Liver (tissue), 3 donors: ENCODE measurements around the gene CARMIL1.
"Not testable (repeated sequence)": the region's sequence is repeated elsewhere in the genome, so short reads cannot be mapped to it uniquely, and the experiment has no call there.

Experiments
- EGR1 ChIP-seq, 2 donors: IDR thresholded peaks; 2 replicates each; pipeline ENCODE4 v1.6.1; 2016 to 2018; ENCODE audit warnings: antibody characterized with exemption in 2 of 2, low read depth in 2 of 2
- FOXA1 ChIP-seq: IDR thresholded peaks from 2 replicates; pipeline ENCODE4 v1.6.1; 2016; ENCODE audit warnings: antibody characterized with exemption
- GABPA ChIP-seq, 2 donors: IDR thresholded peaks in 1 of 2; conservative IDR thresholded peaks in 1 of 2; 2 replicates each; pipeline ENCODE4 v1.6.1; 2016; ENCODE audit warnings: antibody characterized with exemption in 2 of 2, mild to moderate bottlenecking in 1 of 2, moderate library complexity in 1 of 2
- HNF4A ChIP-seq, 2 donors: conservative IDR thresholded peaks; 2 replicates each; pipeline ENCODE4 v1.6.1; 2016; ENCODE audit warnings: antibody characterized with exemption in 2 of 2, mild to moderate bottlenecking in 2 of 2
- JUND ChIP-seq, 2 donors: IDR thresholded peaks; 2 replicates each; pipeline ENCODE4 v1.6.1; 2016; ENCODE audit warnings: antibody characterized with exemption in 2 of 2
- RAD21 ChIP-seq, 2 donors: IDR thresholded peaks; 2 replicates each; pipeline ENCODE4 v1.6.1; 2016; ENCODE audit warnings: antibody characterized with exemption in 2 of 2, mild to moderate bottlenecking in 2 of 2
- RXRA ChIP-seq, 2 donors: IDR thresholded peaks; 2 replicates each; pipeline ENCODE4 v1.6.1; 2017 to 2018; ENCODE audit warnings: antibody characterized with exemption in 2 of 2, mild to moderate bottlenecking in 1 of 2
- SP1 ChIP-seq: IDR thresholded peaks from 2 replicates; pipeline ENCODE4 v1.6.1; 2018; ENCODE audit warnings: antibody characterized with exemption, mild to moderate bottlenecking
- TAF1 ChIP-seq: conservative IDR thresholded peaks from 2 replicates; pipeline ENCODE4 v1.6.1; 2016; ENCODE audit warnings: antibody characterized with exemption, mild to moderate bottlenecking
- YY1 ChIP-seq: IDR thresholded peaks from 2 replicates; pipeline ENCODE4 v1.6.1; 2016; ENCODE audit warnings: antibody characterized with exemption, mild to moderate bottlenecking
- TF ChIP-seq, protein P1 (sequence below): fragments of 150-350 bp; IDR thresholded peaks from 2 replicates; pipeline ENCODE4 v1.5.1; 2017; ENCODE audit warnings: improper control_type of control experiment, low read depth, low read length; ENCODE audit not compliant: missing input control
- TF ChIP-seq, protein P2 (sequence below): IDR thresholded peaks from 2 replicates; pipeline ENCODE4 v1.6.1; 2016; ENCODE audit warnings: antibody characterized with exemption
- TF ChIP-seq, protein P3 (sequence below): IDR thresholded peaks from 2 replicates; pipeline ENCODE4 v1.6.1; 2016; ENCODE audit warnings: antibody characterized with exemption
- TF ChIP-seq, protein P4 (sequence below): IDR thresholded peaks from 2 replicates; pipeline ENCODE4 v1.6.1; 2016; ENCODE audit warnings: antibody characterized with exemption
- donor health status: healthy.
- donor health status: healthy.

DNA sequence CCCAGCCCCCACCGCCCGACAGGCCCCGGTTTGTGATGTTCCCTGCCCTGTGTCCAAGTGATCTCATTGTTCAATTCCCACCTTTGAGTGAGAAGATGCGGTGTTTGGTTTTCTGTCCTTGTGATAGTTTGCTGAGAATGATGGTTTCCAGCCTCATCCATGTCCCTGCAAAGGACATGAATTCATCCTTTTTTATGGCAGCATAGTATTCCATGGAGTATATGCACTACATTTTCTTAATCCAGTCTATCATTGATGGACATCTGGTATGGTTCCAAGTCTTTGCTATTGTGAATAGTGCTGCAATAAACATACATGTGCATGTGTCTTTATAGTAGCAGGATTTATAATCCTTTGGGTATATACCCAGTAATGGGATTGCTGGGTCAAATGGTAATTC is 165.3 kb downstream of the CARMIL1 start:
- TF ChIP-seq, protein P1, sequence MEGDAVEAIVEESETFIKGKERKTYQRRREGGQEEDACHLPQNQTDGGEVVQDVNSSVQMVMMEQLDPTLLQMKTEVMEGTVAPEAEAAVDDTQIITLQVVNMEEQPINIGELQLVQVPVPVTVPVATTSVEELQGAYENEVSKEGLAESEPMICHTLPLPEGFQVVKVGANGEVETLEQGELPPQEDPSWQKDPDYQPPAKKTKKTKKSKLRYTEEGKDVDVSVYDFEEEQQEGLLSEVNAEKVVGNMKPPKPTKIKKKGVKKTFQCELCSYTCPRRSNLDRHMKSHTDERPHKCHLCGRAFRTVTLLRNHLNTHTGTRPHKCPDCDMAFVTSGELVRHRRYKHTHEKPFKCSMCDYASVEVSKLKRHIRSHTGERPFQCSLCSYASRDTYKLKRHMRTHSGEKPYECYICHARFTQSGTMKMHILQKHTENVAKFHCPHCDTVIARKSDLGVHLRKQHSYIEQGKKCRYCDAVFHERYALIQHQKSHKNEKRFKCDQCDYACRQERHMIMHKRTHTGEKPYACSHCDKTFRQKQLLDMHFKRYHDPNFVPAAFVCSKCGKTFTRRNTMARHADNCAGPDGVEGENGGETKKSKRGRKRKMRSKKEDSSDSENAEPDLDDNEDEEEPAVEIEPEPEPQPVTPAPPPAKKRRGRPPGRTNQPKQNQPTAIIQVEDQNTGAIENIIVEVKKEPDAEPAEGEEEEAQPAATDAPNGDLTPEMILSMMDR = not testable (repeated sequence)
- not testable (repeated sequence) for TF ChIP-seq RAD21 (IDR thresholded peaks at IDR 0.05); HNF4A (conservative IDR thresholded peaks at IDR 0.05); JUND (IDR thresholded peaks at IDR 0.05); TAF1; EGR1 (IDR thresholded peaks at IDR 0.05; ENCODE audit: low read depth in 2 of 2); YY1; GABPA (IDR thresholded peaks at IDR 0.05 in 1 of 2, conservative IDR thresholded peaks at IDR 0.05 in 1 of 2); SP1; RXRA (IDR thresholded peaks at IDR 0.05); FOXA1
- TF ChIP-seq, protein P2, sequence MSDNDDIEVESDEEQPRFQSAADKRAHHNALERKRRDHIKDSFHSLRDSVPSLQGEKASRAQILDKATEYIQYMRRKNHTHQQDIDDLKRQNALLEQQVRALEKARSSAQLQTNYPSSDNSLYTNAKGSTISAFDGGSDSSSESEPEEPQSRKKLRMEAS = not testable (repeated sequence)
- TF ChIP-seq, protein P3, sequence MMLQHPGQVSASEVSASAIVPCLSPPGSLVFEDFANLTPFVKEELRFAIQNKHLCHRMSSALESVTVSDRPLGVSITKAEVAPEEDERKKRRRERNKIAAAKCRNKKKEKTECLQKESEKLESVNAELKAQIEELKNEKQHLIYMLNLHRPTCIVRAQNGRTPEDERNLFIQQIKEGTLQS = not testable (repeated sequence)
- TF ChIP-seq, protein P4, sequence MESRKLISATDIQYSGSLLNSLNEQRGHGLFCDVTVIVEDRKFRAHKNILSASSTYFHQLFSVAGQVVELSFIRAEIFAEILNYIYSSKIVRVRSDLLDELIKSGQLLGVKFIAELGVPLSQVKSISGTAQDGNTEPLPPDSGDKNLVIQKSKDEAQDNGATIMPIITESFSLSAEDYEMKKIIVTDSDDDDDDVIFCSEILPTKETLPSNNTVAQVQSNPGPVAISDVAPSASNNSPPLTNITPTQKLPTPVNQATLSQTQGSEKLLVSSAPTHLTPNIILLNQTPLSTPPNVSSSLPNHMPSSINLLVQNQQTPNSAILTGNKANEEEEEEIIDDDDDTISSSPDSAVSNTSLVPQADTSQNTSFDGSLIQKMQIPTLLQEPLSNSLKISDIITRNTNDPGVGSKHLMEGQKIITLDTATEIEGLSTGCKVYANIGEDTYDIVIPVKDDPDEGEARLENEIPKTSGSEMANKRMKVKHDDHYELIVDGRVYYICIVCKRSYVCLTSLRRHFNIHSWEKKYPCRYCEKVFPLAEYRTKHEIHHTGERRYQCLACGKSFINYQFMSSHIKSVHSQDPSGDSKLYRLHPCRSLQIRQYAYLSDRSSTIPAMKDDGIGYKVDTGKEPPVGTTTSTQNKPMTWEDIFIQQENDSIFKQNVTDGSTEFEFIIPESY = not testable (repeated sequence)
